Astrocyte of the spinal cord (primary cell): ENCODE measurements around the gene MRPS7.
A peak's percentile ranks its signal among the peaks of the same experiment; 100 is the strongest.
"Not testable (repeated sequence)": the region's sequence is repeated elsewhere in the genome, so short reads cannot be mapped to it uniquely, and the experiment has no call there.

Source experiments
- DNase-seq: peaks from one replicate; pipeline ENCODE4 v3.0.0; 2011; ENCODE audit warnings: low read depth, low spot score
- H3K4me3 ChIP-seq: 2 replicates; pipeline ENCODE4 v1.5.1; 2011; ENCODE audit warnings: low read depth, mild to moderate bottlenecking, low read length, moderate library complexity
- CTCF ChIP-seq: IDR thresholded peaks from 2 replicates; pipeline ENCODE4 v1.5.1; 2012; ENCODE audit warnings: low read depth, mild to moderate bottlenecking, low read length, inconsistent platforms
- in situ Hi-C: cut with HindIII; loops from 2 replicates; pipeline ENCODE4 v1.10.0; 2017; ENCODE audit warnings: low sequenced_read_pairs

Gene MRPS7

GRCh38 chr17:75250009-75250471, 11.6 kb upstream of the MRPS7 start:
- no peak for TF ChIP-seq CTCF
- H3K4me3 ChIP-seq = no peak overlapping the region
- peak; percentile 18 for DNase-seq
- in situ Hi-C loops = no loop called here

- H3K4me3 ChIP-seq = no peak overlapping the region
- in situ Hi-C loops = no loop called here
- no peak for TF ChIP-seq CTCF
- DNase-seq = no peak
Observed at GRCh38 chr17:75252039-75252816, 9.5 kb upstream of the MRPS7 start.

- in situ Hi-C loops, H3K4me3 ChIP-seq, DNase-seq: not testable (repeated sequence)
Observed at GRCh38 chr17:75255954-75256698, 5.6 kb upstream of the MRPS7 start.

- H3K4me3 ChIP-seq, DNase-seq, in situ Hi-C loops: not testable (repeated sequence)
Observed at GRCh38 chr17:75257228-75257627, 4.5 kb upstream of the MRPS7 start.

GRCh38 chr17:75260641-75261335, 891 bp upstream of the MRPS7 start:
- no peak for DNase-seq
- TF ChIP-seq CTCF = peak; percentile 8
- H3K4me3 ChIP-seq = peak overlapping the region; percentile 93
- in situ Hi-C loops = no loop called here

GRCh38 chr17:75262112-75262606, 480 bp downstream of the MRPS7 start:
- H3K4me3 ChIP-seq = peak overlapping the region; percentile 93
- in situ Hi-C loops = no loop called here
- TF ChIP-seq CTCF = no peak
- no peak for DNase-seq

- in situ Hi-C loops = no loop called here
- DNase-seq = no peak
- H3K4me3 ChIP-seq = no peak overlapping the region
- TF ChIP-seq CTCF = no peak
Observed at GRCh38 chr17:75263055-75263454, 1.4 kb downstream of the MRPS7 start.
